IMR-90 (cell line): ENCODE results near the gene TAL1. TPM values are rescaled to one million over a fixed set of nuclear protein-coding genes. Genes with fewer than 3 reads are reported as not detected.

Experiments used
- ATAC-seq: fragments of 200-7000 bp; cut with Tn5 transposase; 2 replicates; pipeline ENCODE4 v1.9.1; 2020; ENCODE audit warnings: low read depth, mild to moderate bottlenecking, moderate library complexity
- BruUV-seq: library from RNA; stranded (reverse); fragments of 400-500 nt; replicated peaks from 2 replicates; lab custom pipeline; 2021; lab: Mats Ljungman, UMichigan
- CTCF ChIA-PET: fragments of 300-600 bp; formaldehyde crosslinking; extraction: SDS; loops from one replicate; lab custom pipeline; 2021; ENCODE audit warnings: antibody characterized with exemption; lab: Yijun Ruan, JAX
- POLR2A ChIA-PET: fragments of 300-600 bp; sonication (Branson Sonifier 250); formaldehyde crosslinking; loops from one replicate; lab custom pipeline; 2022; ENCODE audit warnings: antibody characterized with exemption; ENCODE audit not compliant: unreplicated experiment; lab: Charles Lee
- DNase-seq: peaks from one replicate; pipeline ENCODE4 v3.0.0; 2013
- H2AFZ ChIP-seq: replicated peaks from 2 replicates; pipeline ENCODE3; 2013; ENCODE audit warnings: low read length, mild to moderate bottlenecking; ENCODE audit not compliant: poor library complexity
- H2AK5ac ChIP-seq: 2 replicates; pipeline ENCODE4 v1.6.1; 2013; ENCODE audit warnings: low read depth, low read length, inconsistent platforms
- H2AK9ac ChIP-seq: replicated peaks from 2 replicates; pipeline ENCODE3; 2013; ENCODE audit warnings: mild to moderate bottlenecking, low read depth, low read length, moderate library complexity; ENCODE audit not compliant: poor library complexity
- H2BK120ac ChIP-seq: 2 replicates; pipeline ENCODE4 v1.6.1; 2013; ENCODE audit warnings: low read depth, low read length, inconsistent platforms
- H2BK15ac ChIP-seq: 3 replicates; pipeline ENCODE4 v1.6.1; 2013; ENCODE audit warnings: low read depth, low read length, inconsistent platforms
- H2BK20ac ChIP-seq: 2 replicates; pipeline ENCODE4 v1.6.1; 2013; ENCODE audit warnings: low read depth, mild to moderate bottlenecking, inconsistent platforms, low read length, moderate library complexity
- H2BK5ac ChIP-seq: 2 replicates; pipeline ENCODE4 v1.6.1; 2013; ENCODE audit warnings: mild to moderate bottlenecking, low read depth, low read length, inconsistent platforms; ENCODE audit not compliant: poor library complexity, severe bottlenecking
- H3K14ac ChIP-seq: replicated peaks from 2 replicates; pipeline ENCODE4 v1.6.1; 2013; ENCODE audit warnings: low read depth, low read length, inconsistent platforms
- H3K18ac ChIP-seq: 2 replicates; pipeline ENCODE4 v1.6.1; 2013; ENCODE audit warnings: low read depth, low read length, control low read depth
- H3K23ac ChIP-seq: 2 replicates; pipeline ENCODE4 v1.6.1; 2013; ENCODE audit warnings: low read depth, low read length, inconsistent platforms
- H3K27ac ChIP-seq: 2 replicates; pipeline ENCODE4 v1.5.1; 2013; ENCODE audit warnings: mild to moderate bottlenecking, control low read depth, low read length; ENCODE audit not compliant: insufficient read depth
- H3K27me3 ChIP-seq: 2 replicates; pipeline ENCODE4 v1.6.1; 2013; ENCODE audit warnings: low read length; ENCODE audit not compliant: control insufficient read depth, insufficient read depth
- H3K36me3 ChIP-seq: 2 replicates; pipeline ENCODE4 v1.6.1; 2013; ENCODE audit warnings: low read length, mixed read lengths; ENCODE audit not compliant: control insufficient read depth, insufficient read depth
- H3K4ac ChIP-seq: 2 replicates; pipeline ENCODE4 v1.6.1; 2013; ENCODE audit warnings: low read depth, low read length, inconsistent platforms
- H3K4me1 ChIP-seq: 2 replicates; pipeline ENCODE4 v1.6.1; 2013; ENCODE audit warnings: low read length, mixed read lengths; ENCODE audit not compliant: control insufficient read depth, insufficient read depth
- H3K4me2 ChIP-seq: 2 replicates; pipeline ENCODE4 v1.6.1; 2013; ENCODE audit warnings: low read depth, mild to moderate bottlenecking, control low read depth, low read length, moderate library complexity
- H3K4me3 ChIP-seq: 2 replicates; pipeline ENCODE4 v1.5.1; 2013; ENCODE audit warnings: low read depth, mild to moderate bottlenecking, control low read depth, low read length, moderate library complexity; ENCODE audit not compliant: insufficient read depth
- H3K56ac ChIP-seq: 2 replicates; pipeline ENCODE4 v1.6.1; 2013; ENCODE audit warnings: low read length, inconsistent platforms; ENCODE audit not compliant: insufficient read depth; ENCODE audit errors: extremely low read depth
- H3K79me1 ChIP-seq, 2 experiments: 2 replicates each; pipeline ENCODE4 v1.6.1; 2013; ENCODE audit warnings: low read length in 2 of 2, inconsistent platforms in 1 of 2, low read depth in 1 of 2
- H3K9ac ChIP-seq: 2 replicates; pipeline ENCODE4 v1.6.1; 2013; ENCODE audit warnings: low read depth, low read length, control low read depth
- H3K9me1 ChIP-seq: 2 replicates; pipeline ENCODE4 v1.6.1; 2013; ENCODE audit warnings: low read length, inconsistent platforms; ENCODE audit not compliant: insufficient read depth
- H3K9me3 ChIP-seq: 2 replicates; pipeline ENCODE4 v1.6.1; 2013; ENCODE audit warnings: low read length; ENCODE audit not compliant: control insufficient read depth, insufficient read depth
- H4K20me1 ChIP-seq: 2 replicates; pipeline ENCODE4 v1.6.1; 2013; ENCODE audit warnings: low read length, inconsistent platforms; ENCODE audit not compliant: insufficient read depth
- H4K5ac ChIP-seq: 2 replicates; pipeline ENCODE4 v1.6.1; 2013; ENCODE audit warnings: mild to moderate bottlenecking, low read depth, low read length, control low read depth
- H4K8ac ChIP-seq, 2 experiments: 2 replicates each; pipeline ENCODE4 v1.6.1; 2013; ENCODE audit warnings: low read depth in 2 of 2, low read length in 2 of 2, control low read depth in 1 of 2, inconsistent platforms in 1 of 2
- H4K91ac ChIP-seq: 2 replicates; pipeline ENCODE4 v1.6.1; 2013; ENCODE audit warnings: low read depth, low read length, inconsistent platforms; ENCODE audit not compliant: insufficient read depth
- BHLHE40 ChIP-seq: fragments of 150-350 bp; IDR thresholded peaks from 2 replicates; pipeline ENCODE4 v1.6.1; 2016; ENCODE audit warnings: mild to moderate bottlenecking, low read depth, low read length
- CEBPB ChIP-seq: IDR thresholded peaks from 2 replicates; pipeline ENCODE4 v1.6.1; 2012; ENCODE audit warnings: low read depth, low read length, improper control_type of control experiment
- CHD1 ChIP-seq: IDR thresholded peaks from 2 replicates; pipeline ENCODE4 v1.6.1; 2012; ENCODE audit warnings: low read depth, low read length, improper control_type of control experiment
- CTCF ChIP-seq: conservative IDR thresholded peaks from 2 replicates; pipeline ENCODE4 v1.5.1; 2012; ENCODE audit warnings: mild to moderate bottlenecking, low read depth, low read length, improper control_type of control experiment
- ELK1 ChIP-seq: fragments of 150-350 bp; IDR thresholded peaks from 2 replicates; pipeline ENCODE4 v1.6.1; 2016; ENCODE audit warnings: low read depth, mild to moderate bottlenecking, low read length, moderate library complexity, borderline replicate concordance
- MAFK ChIP-seq: IDR thresholded peaks from 2 replicates; pipeline ENCODE4 v1.6.1; 2012; ENCODE audit warnings: low read depth, low read length, improper control_type of control experiment
- MAZ ChIP-seq: IDR thresholded peaks from 2 replicates; pipeline ENCODE4 v1.6.1; 2012; ENCODE audit warnings: low read depth, mild to moderate bottlenecking, low read length, improper control_type of control experiment, moderate library complexity, borderline replicate concordance
- NFE2L2 ChIP-seq: fragments of 150-350 bp; IDR thresholded peaks from 2 replicates; pipeline ENCODE4 v1.6.1; 2016; ENCODE audit warnings: low read depth, mild to moderate bottlenecking, low read length
- POLR2A ChIP-seq: IDR thresholded peaks from 2 replicates; pipeline ENCODE4 v1.6.1; 2012; ENCODE audit warnings: mild to moderate bottlenecking, low read depth, low read length
- RFX5 ChIP-seq: IDR thresholded peaks from 2 replicates; pipeline ENCODE4 v1.8.0; 2012; ENCODE audit warnings: low read depth, mild to moderate bottlenecking, low read length, moderate library complexity
- SMC3 ChIP-seq: fragments of 150-350 bp; IDR thresholded peaks from 2 replicates; pipeline ENCODE4 v1.6.1; 2016; ENCODE audit warnings: low read depth, mild to moderate bottlenecking, antibody characterized with exemption, low read length, moderate library complexity
- WGBS, 2 experiments: methylation state at CpG; one replicate each; pipeline versions ENCODE4 v1.1.5 to v1.1.7; 2013; ENCODE audit warnings: missing lambda C conversion rate in 2 of 2; ENCODE audit not compliant: insufficient read length in 1 of 2; ENCODE audit errors: extremely low coverage in 2 of 2; 5-methylcytosine and 5-hydroxymethylcytosine counted together
- dilution Hi-C: fragments of 300-500 bp; cut with HindIII; formaldehyde crosslinking; loops from one replicate; pipeline ENCODE4 v1.14.3; 2018; ENCODE audit warnings: low sequenced_read_pairs; ENCODE audit not compliant: unreplicated experiment
- in situ Hi-C: fragments of 300-500 bp; cut with MboI; formaldehyde crosslinking; loops from 3 replicates; pipeline ENCODE4 v1.14.3; 2019; ENCODE audit warnings: low sequenced_read_pairs, inconsistent platforms, mixed read lengths
- intact Hi-C: fragments of 100-400 bp; cut with micrococcal nuclease; formaldehyde crosslinking; loops from 2 replicates; pipeline ENCODE4 v1.10.0; 2022
- polyA plus RNA-seq, 3 experiments: library from polyadenylated mRNA; depleted of rRNA; stranded (reverse); fragments of >200 nt; gene quantifications; 2 replicates each; pipeline ENCODE4 v1.2.3, GENCODE V29; 2012; ENCODE audit warnings: low replicate concordance in 1 of 3
- total RNA-seq: library from RNA; depleted of rRNA; stranded (reverse); fragments of >200 nt; gene quantifications from 2 replicates; pipeline ENCODE4 v1.2.3, GENCODE V29; 2012

TAL1 gene
- total and polyA plus RNA-seq, 2 of the 4 experiments (the other 2 are of a cell fraction) = not detected

- H3K36me3 ChIP-seq = no peaks in the 10 kb centered on the region
- no peak overlapping the region for H2AK5ac ChIP-seq
- intact Hi-C loops = no loop called here
- H3K14ac ChIP-seq = no peak overlapping the region
- no peaks in the 10 kb centered on the region for H3K9me3 ChIP-seq
- 100% methylated on average over 3 of the region's 13 CpGs; no CpG with 5 or more reads in 1 of the 2 experiments for WGBS, 2 experiments
- H3K4ac ChIP-seq = no peak overlapping the region
- TF ChIP-seq POLR2A (no peak), SMC3 (no peak), RFX5 (no peak), MAFK (no peak), CTCF (no peak), NFE2L2 (no peak), BHLHE40 (no peak), CHD1 (no peak), ELK1 (no peak), CEBPB (no peak), MAZ (no peak)
- CTCF ChIA-PET = no interaction called here
- H3K23ac ChIP-seq = no peak overlapping the region
- H3K27me3 ChIP-seq = peaks cover 2% of the 10 kb centered on the region; the same call in 1 of the 2 replicates
- no peak overlapping the region for H2BK15ac ChIP-seq
- H4K8ac ChIP-seq = no peak overlapping the region
- H2BK20ac ChIP-seq = no peak overlapping the region
- H2AK9ac ChIP-seq = no peak overlapping the region
- no peak overlapping the region for H3K9ac ChIP-seq
- no peak overlapping the region for H3K4me3 ChIP-seq
- H3K18ac ChIP-seq = no peak overlapping the region
- no peaks in the 10 kb centered on the region for H3K4me1 ChIP-seq
- H2BK5ac ChIP-seq = no peak overlapping the region
- no peak overlapping the region for H2BK120ac ChIP-seq
- dilution Hi-C loops = no loop called here
- no peak overlapping the region for H3K27ac ChIP-seq
- DNase-seq (no peak), ATAC-seq (no peak)
- POLR2A ChIA-PET = no interaction called here
- H4K5ac ChIP-seq = no peak overlapping the region
- no TSS peak for BruUV-seq
- no peak overlapping the region for H3K56ac ChIP-seq
- no peak overlapping the region for H2AFZ ChIP-seq
- no peaks in the 10 kb centered on the region for H3K9me1 ChIP-seq
- H4K91ac ChIP-seq = no peak overlapping the region
- H3K4me2 ChIP-seq = no peak overlapping the region
- in situ Hi-C loops = loop anchor here (10.0 kb wide), 1 partner anchor 528 kb away; no protein-coding TSS in a partner anchor
- H3K79me1 ChIP-seq = no peaks in the 10 kb centered on the region
- H4K20me1 ChIP-seq = no peaks in the 10 kb centered on the region; the same call in 1 of the 2 replicates
These were observed 45.5 kb downstream of the TAL1 start for GRCh38 chr1:47186267-47187185.
